ENCODE data around the gene GAD1. TPM values are rescaled to one million over a fixed set of nuclear protein-coding genes. Genes with fewer than 3 reads are reported as not detected.

The GAD1 gene
- total RNA-seq, 1 donor from 2014 or later, result not detected

DNA sequence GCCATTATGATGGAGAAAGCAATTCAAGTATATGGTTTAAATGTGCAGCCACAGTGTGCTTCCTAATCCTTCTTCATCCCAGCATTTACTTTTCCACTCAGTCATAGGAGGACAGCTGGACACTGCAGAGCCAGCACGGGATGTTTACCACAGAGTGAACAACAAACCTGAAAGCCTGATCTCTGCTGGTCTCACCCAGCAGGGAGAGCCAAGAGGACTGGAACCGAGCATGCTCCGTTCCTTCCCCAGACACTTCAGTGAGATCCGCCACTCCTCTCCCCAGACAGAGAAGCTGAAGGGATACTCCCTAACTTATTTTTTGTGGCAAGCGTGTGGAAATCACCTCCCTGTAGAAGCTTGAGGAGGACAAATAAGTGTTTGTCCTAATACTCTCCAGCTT lies 89.2 kb downstream of the GAD1 start:
- peaks cover 10% of the 10 kb centered on the region for H3K27me3 Mint-ChIP-seq (ENCODE audit: low read depth)
- H3K36me3 Mint-ChIP-seq (ENCODE audit: low read depth), result peaks cover 7% of the 10 kb centered on the region
- H3K9me3 Mint-ChIP-seq (ENCODE audit: low read depth), result peaks cover 16% of the 10 kb centered on the region
- no peak overlapping the region for H3K4me3 Mint-ChIP-seq (ENCODE audit: unreplicated experiment)
- H3K4me1 Mint-ChIP-seq (ENCODE audit: low read depth), result no peaks in the 10 kb centered on the region
- TF ChIP-seq, protein P1, sequence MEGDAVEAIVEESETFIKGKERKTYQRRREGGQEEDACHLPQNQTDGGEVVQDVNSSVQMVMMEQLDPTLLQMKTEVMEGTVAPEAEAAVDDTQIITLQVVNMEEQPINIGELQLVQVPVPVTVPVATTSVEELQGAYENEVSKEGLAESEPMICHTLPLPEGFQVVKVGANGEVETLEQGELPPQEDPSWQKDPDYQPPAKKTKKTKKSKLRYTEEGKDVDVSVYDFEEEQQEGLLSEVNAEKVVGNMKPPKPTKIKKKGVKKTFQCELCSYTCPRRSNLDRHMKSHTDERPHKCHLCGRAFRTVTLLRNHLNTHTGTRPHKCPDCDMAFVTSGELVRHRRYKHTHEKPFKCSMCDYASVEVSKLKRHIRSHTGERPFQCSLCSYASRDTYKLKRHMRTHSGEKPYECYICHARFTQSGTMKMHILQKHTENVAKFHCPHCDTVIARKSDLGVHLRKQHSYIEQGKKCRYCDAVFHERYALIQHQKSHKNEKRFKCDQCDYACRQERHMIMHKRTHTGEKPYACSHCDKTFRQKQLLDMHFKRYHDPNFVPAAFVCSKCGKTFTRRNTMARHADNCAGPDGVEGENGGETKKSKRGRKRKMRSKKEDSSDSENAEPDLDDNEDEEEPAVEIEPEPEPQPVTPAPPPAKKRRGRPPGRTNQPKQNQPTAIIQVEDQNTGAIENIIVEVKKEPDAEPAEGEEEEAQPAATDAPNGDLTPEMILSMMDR (IDR thresholded peaks at IDR 0.05), result no peak
- H3K27ac Mint-ChIP-seq (ENCODE audit: unreplicated experiment), result no peak overlapping the region
- no peak for DNase-seq (ENCODE audit: low spot score)

Other genes with a start within 250 kb of the GAD1 start
- not detected in 3 replicates for gene SP5, start 101.5 kb upstream of the GAD1 start, total RNA-seq
- gene ERICH2, start 46.5 kb upstream of the GAD1 start, total RNA-seq, result 2.1 to 2.6 TPM in 2 of 3 replicates, not detected in the other
- 117 to 126 TPM (median 125 TPM) in 3 replicates for gene GORASP2, start 112.4 kb downstream of the GAD1 start, total RNA-seq

Data from chondrocyte (in vitro differentiated cells).